Neural progenitor cell (in vitro differentiated cells): ENCODE data around the gene CPA4.

ENCODE experiments used
- CTCF ChIP-seq: fragments of 200-600 bp; sonication (generic); IDR thresholded peaks from 2 replicates; pipeline ENCODE4 v1.5.1; 2017; ENCODE audit warnings: antibody characterized with exemption, mild to moderate bottlenecking
- EZH2 ChIP-seq: fragments of 200-600 bp; sonication (generic); IDR thresholded peaks from 2 replicates; pipeline ENCODE4 v1.6.1; 2017; ENCODE audit warnings: antibody characterized with exemption, mild to moderate bottlenecking, moderate library complexity

GRCh38 chr7:130262448-130262847 is 30.5 kb upstream of the CPA4 start:
- TF ChIP-seq CTCF (no peak), EZH2 (no peak)
